Mesendoderm (in vitro differentiated cells): ENCODE results near the gene PPP1R1A.

ENCODE experiments used
- DNase-seq: peaks from one replicate; pipeline ENCODE4 v3.0.0; 2013
- H2AK5ac ChIP-seq: 2 replicates; pipeline ENCODE4 v1.6.1; 2013; ENCODE audit warnings: low read length, inconsistent platforms
- H2BK120ac ChIP-seq: 2 replicates; pipeline ENCODE4 v1.6.1; 2013; ENCODE audit warnings: low read depth, mild to moderate bottlenecking, low read length, moderate library complexity, mixed read lengths
- H2BK15ac ChIP-seq: replicated peaks from 2 replicates; pipeline ENCODE4 v1.6.1; 2013; ENCODE audit warnings: low read depth, mild to moderate bottlenecking, moderate library complexity
- H2BK5ac ChIP-seq: 2 replicates; pipeline ENCODE4 v1.6.1; 2013; ENCODE audit warnings: low read length, inconsistent platforms
- H3K18ac ChIP-seq: 2 replicates; pipeline ENCODE4 v1.6.1; 2013; ENCODE audit warnings: mild to moderate bottlenecking, low read length, mixed read lengths
- H3K23ac ChIP-seq: one replicate; pipeline ENCODE4 v1.6.1; 2013; ENCODE audit warnings: low read length
- H3K27ac ChIP-seq: 2 replicates; pipeline ENCODE4 v1.5.1; 2013; ENCODE audit warnings: low read depth, mild to moderate bottlenecking, inconsistent platforms, low read length, moderate library complexity
- H3K27me3 ChIP-seq: 2 replicates; pipeline ENCODE4 v1.6.1; 2013; ENCODE audit warnings: low read length, control low read depth, mild to moderate bottlenecking, inconsistent platforms; ENCODE audit not compliant: insufficient read depth, poor library complexity
- H3K36me3 ChIP-seq: 2 replicates; pipeline ENCODE4 v1.6.1; 2013; ENCODE audit warnings: low read length, inconsistent platforms; ENCODE audit not compliant: control insufficient read depth, insufficient read depth
- H3K4ac ChIP-seq: one replicate; pipeline ENCODE4 v1.6.1; 2013; ENCODE audit warnings: low read depth, mild to moderate bottlenecking, low read length, moderate library complexity
- H3K4me1 ChIP-seq: 2 replicates; pipeline ENCODE4 v1.6.1; 2013; ENCODE audit warnings: low read depth, low read length, inconsistent platforms; ENCODE audit not compliant: control insufficient read depth
- H3K4me2 ChIP-seq: 2 replicates; pipeline ENCODE4 v1.6.1; 2013; ENCODE audit warnings: low read length
- H3K4me3 ChIP-seq: 2 replicates; pipeline ENCODE4 v1.5.1; 2013; ENCODE audit warnings: mild to moderate bottlenecking, low read length
- H3K56ac ChIP-seq: one replicate; pipeline ENCODE4 v1.6.1; 2013; ENCODE audit warnings: low read length
- H3K79me1 ChIP-seq: 2 replicates; pipeline ENCODE4 v1.6.1; 2013; ENCODE audit warnings: low read length, inconsistent platforms
- H3K79me2 ChIP-seq: 2 replicates; pipeline ENCODE4 v1.6.1; 2013; ENCODE audit warnings: mild to moderate bottlenecking, low read length; ENCODE audit not compliant: control insufficient read depth, insufficient read depth
- H3K9ac ChIP-seq: 2 replicates; pipeline ENCODE4 v1.6.1; 2013; ENCODE audit warnings: low read length, inconsistent platforms
- H4K5ac ChIP-seq: one replicate; pipeline ENCODE4 v1.6.1; 2013; ENCODE audit warnings: low read length
- H4K8ac ChIP-seq: one replicate; pipeline ENCODE4 v1.6.1; 2013; ENCODE audit warnings: low read depth, mild to moderate bottlenecking, control low read depth, low read length, moderate library complexity
- WGBS: extraction: QIAGEN DNeasy Blood & Tissue Kit; methylation state at CpG from one replicate; pipeline ENCODE4 v1.1.7; 2013; ENCODE audit warnings: low lambda C conversion rate, missing lambda C conversion rate; ENCODE audit not compliant: insufficient coverage; ENCODE audit errors: extremely low coverage; 5-methylcytosine and 5-hydroxymethylcytosine counted together

PPP1R1A gene

DNA sequence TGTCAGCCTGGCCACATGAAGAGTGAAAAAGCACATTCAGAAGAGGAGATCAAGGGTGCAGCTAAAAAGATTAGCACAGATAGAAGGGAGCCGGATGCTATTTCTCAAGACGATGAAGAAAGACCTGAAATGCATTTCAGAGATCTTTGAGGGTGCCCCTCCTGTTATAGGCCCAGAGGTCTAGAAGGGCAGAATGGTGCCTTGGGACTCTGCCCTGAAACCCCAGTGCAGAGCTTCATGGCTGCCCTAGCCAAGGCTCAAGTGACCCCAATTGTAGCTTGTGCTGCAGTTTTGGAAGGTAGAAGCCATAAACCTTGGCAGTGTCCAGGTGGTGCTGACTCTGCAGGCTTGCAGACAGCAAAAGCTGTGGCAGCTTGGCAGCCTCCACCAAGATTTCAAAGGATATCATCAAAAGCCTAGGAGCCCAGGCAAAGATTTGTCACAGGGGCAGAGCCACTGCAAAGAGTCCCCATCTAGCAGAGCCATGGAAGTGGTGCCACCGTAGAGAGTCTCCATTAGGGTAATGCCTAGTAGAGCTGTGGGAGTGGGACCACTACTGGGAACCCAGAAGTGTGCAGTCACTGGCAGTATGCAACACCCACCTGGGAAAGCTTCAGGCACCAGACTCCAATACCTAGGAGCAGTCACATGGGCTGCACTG, 39.9 kb upstream of the PPP1R1A start:
- H3K4me3 ChIP-seq, result no peak overlapping the region
- no CpG with 5 or more reads among the region's 3 CpGs for WGBS
- H2BK5ac ChIP-seq, result no peak overlapping the region
- H3K79me2 ChIP-seq, result no peaks in the 10 kb centered on the region
- no peak overlapping the region for H3K23ac ChIP-seq
- no peak for DNase-seq
- no peak overlapping the region for H4K5ac ChIP-seq
- H2AK5ac ChIP-seq, result no peak overlapping the region
- H3K18ac ChIP-seq, result no peak overlapping the region
- no peak overlapping the region for H3K4ac ChIP-seq
- no peak overlapping the region for H2BK15ac ChIP-seq
- no peak overlapping the region for H3K4me2 ChIP-seq
- no peak overlapping the region for H2BK120ac ChIP-seq
- H3K4me1 ChIP-seq, result no peaks in the 10 kb centered on the region
- H3K9ac ChIP-seq, result no peak overlapping the region
- no peak overlapping the region for H4K8ac ChIP-seq
- no peak overlapping the region for H3K56ac ChIP-seq
- H3K36me3 ChIP-seq, result no peaks in the 10 kb centered on the region
- no peaks in the 10 kb centered on the region for H3K79me1 ChIP-seq
- no peaks in the 10 kb centered on the region for H3K27me3 ChIP-seq
- no peak overlapping the region for H3K27ac ChIP-seq

DNA sequence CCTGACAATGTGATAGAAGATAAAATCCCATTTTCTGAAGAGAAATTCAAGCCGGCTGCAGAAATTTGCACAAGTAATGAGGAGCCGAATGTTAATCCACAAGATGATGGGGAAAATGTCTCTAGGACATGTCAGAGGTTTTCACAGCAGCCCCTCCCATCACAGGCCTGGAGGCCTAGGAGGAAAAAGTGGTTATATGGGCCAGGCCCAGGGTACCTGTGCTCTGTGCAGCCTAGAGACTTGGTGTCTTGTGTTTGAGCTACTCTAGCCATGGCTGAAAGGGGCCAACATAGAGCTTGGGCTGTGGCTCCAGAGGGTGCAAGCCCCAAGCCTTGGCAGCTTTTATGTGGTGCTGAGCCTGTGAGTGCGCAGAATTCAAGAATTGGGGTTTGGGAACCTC, 38.8 kb upstream of the PPP1R1A start:
- Histone ChIP-seq H3K4ac (no peak overlapping the region), H2BK120ac (no peak overlapping the region), H2BK5ac (no peak overlapping the region), H3K4me2 (no peak overlapping the region), H2AK5ac (no peak overlapping the region), H3K4me1 (no peaks in the 10 kb centered on the region), H3K36me3 (no peaks in the 10 kb centered on the region), H3K56ac (no peak overlapping the region), H4K5ac (no peak overlapping the region), H3K4me3 (no peak overlapping the region), H3K27ac (no peak overlapping the region), H3K18ac (no peak overlapping the region), H3K79me2 (no peaks in the 10 kb centered on the region), H2BK15ac (no peak overlapping the region), H3K23ac (no peak overlapping the region), H3K79me1 (no peaks in the 10 kb centered on the region), H3K9ac (no peak overlapping the region), H4K8ac (no peak overlapping the region), H3K27me3 (no peaks in the 10 kb centered on the region)
- no CpG with 5 or more reads among the region's 3 CpGs for WGBS
- no peak for DNase-seq

DNA sequence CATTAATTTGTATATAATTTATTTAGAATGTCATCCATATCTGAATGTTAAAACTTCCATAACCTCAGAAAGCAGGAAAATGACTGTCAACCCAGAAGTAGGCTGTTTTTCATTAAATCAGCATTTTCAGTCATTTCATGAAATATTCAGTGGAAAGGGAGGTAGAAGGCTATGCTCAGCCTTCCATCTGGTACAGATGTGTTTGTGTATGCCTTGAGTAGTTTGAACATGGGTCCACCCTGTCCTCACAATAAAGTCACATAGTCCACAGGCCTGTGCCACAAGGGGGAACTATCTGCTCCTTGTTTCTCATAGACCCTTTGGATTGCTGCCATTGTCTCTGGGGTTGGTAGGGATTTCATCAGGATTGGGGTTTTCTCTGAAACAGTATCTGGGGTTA, 37.1 kb upstream of the PPP1R1A start:
- Histone ChIP-seq H4K8ac (no peak overlapping the region), H3K36me3 (no peaks in the 10 kb centered on the region), H3K4me1 (no peaks in the 10 kb centered on the region), H4K5ac (no peak overlapping the region), H3K27me3 (no peaks in the 10 kb centered on the region), H3K4me3 (no peak overlapping the region), H3K4me2 (no peak overlapping the region), H2AK5ac (no peak overlapping the region), H3K9ac (no peak overlapping the region), H3K56ac (no peak overlapping the region), H3K23ac (no peak overlapping the region), H2BK120ac (no peak overlapping the region), H3K18ac (no peak overlapping the region), H2BK15ac (no peak overlapping the region), H3K79me2 (no peaks in the 10 kb centered on the region), H3K27ac (no peak overlapping the region), H3K79me1 (no peaks in the 10 kb centered on the region), H2BK5ac (no peak overlapping the region), H3K4ac (no peak overlapping the region)
- no peak for DNase-seq

GRCh38 chr12:54624315-54625279, 36.1 kb upstream of the PPP1R1A start:
- H3K27me3 ChIP-seq, result no peaks in the 10 kb centered on the region
- no peak overlapping the region for H3K18ac ChIP-seq
- no peaks in the 10 kb centered on the region for H3K4me1 ChIP-seq
- H3K4ac ChIP-seq, result no peak overlapping the region
- H2BK5ac ChIP-seq, result no peak overlapping the region
- no peaks in the 10 kb centered on the region for H3K36me3 ChIP-seq
- H3K4me2 ChIP-seq, result no peak overlapping the region
- no peak overlapping the region for H3K9ac ChIP-seq
- H2BK120ac ChIP-seq, result no peak overlapping the region
- H3K27ac ChIP-seq, result no peak overlapping the region
- no peaks in the 10 kb centered on the region for H3K79me1 ChIP-seq
- no peak overlapping the region for H2BK15ac ChIP-seq
- H3K79me2 ChIP-seq, result no peaks in the 10 kb centered on the region
- no peak overlapping the region for H2AK5ac ChIP-seq
- H3K56ac ChIP-seq, result no peak overlapping the region
- WGBS, result no CpG with 5 or more reads among the region's 5 CpGs
- no peak for DNase-seq
- no peak overlapping the region for H3K23ac ChIP-seq
- no peak overlapping the region for H3K4me3 ChIP-seq
- no peak overlapping the region for H4K8ac ChIP-seq
- no peak overlapping the region for H4K5ac ChIP-seq

GRCh38 chr12:54622463-54623183, 34.2 kb upstream of the PPP1R1A start:
- Histone ChIP-seq H3K27ac (no peak overlapping the region), H3K79me1 (no peaks in the 10 kb centered on the region), H2BK5ac (no peak overlapping the region), H3K56ac (no peak overlapping the region), H3K4me3 (no peak overlapping the region), H3K27me3 (no peaks in the 10 kb centered on the region), H4K8ac (no peak overlapping the region), H2AK5ac (no peak overlapping the region), H2BK120ac (no peak overlapping the region), H3K9ac (no peak overlapping the region), H3K79me2 (no peaks in the 10 kb centered on the region), H3K36me3 (no peaks in the 10 kb centered on the region), H3K23ac (no peak overlapping the region), H2BK15ac (no peak overlapping the region), H3K4me1 (no peaks in the 10 kb centered on the region), H3K18ac (no peak overlapping the region), H4K5ac (no peak overlapping the region), H3K4me2 (no peak overlapping the region), H3K4ac (no peak overlapping the region)
- no peak for DNase-seq
